GM21786 (cell line): ENCODE data around the gene SLC24A4.

Experiments
- ATAC-seq: cut with Tn5 transposase; IDR thresholded peaks from one replicate; pipeline ENCODE4 v1.9.1; 2021; ENCODE audit not compliant: unreplicated experiment

The SLC24A4 gene

GRCh38 chr14:92315050-92315805 lies 7.7 kb upstream of the SLC24A4 start:
- ATAC-seq, result no peak

- ATAC-seq, result no peak
Observed at GRCh38 chr14:92316176-92316575, 6.8 kb upstream of the SLC24A4 start.

- no peak for ATAC-seq
Observed at GRCh38 chr14:92316937-92317336, 6.0 kb upstream of the SLC24A4 start.

- ATAC-seq, result no peak
Observed at GRCh38 chr14:92317511-92317910, 5.5 kb upstream of the SLC24A4 start.

GRCh38 chr14:92321701-92322100 lies 1.3 kb upstream of the SLC24A4 start:
- ATAC-seq, result no peak

- ATAC-seq, result no peak
Observed at GRCh38 chr14:92322516-92322915, 449 bp upstream of the SLC24A4 start.

- no peak for ATAC-seq
Observed at GRCh38 chr14:92323916-92324818, 1.2 kb downstream of the SLC24A4 start.

- no peak for ATAC-seq
Observed at GRCh38 chr14:92325835-92326234, 2.9 kb downstream of the SLC24A4 start.

GRCh38 chr14:92328664-92329255 lies 5.8 kb downstream of the SLC24A4 start:
- ATAC-seq, result no peak

GRCh38 chr14:92334050-92334449 lies 11.1 kb downstream of the SLC24A4 start:
- no peak for ATAC-seq

- no peak for ATAC-seq
Observed at GRCh38 chr14:92336363-92336762, 13.4 kb downstream of the SLC24A4 start.

GRCh38 chr14:92339426-92339825 lies 16.5 kb downstream of the SLC24A4 start:
- ATAC-seq, result no peak

- ATAC-seq, result no peak
Observed at GRCh38 chr14:92340071-92340470, 17.1 kb downstream of the SLC24A4 start.

- no peak for ATAC-seq
Observed at GRCh38 chr14:92340931-92341330, 18.0 kb downstream of the SLC24A4 start.

GRCh38 chr14:92341791-92342190 lies 18.8 kb downstream of the SLC24A4 start:
- no peak for ATAC-seq

- no peak for ATAC-seq
Observed at GRCh38 chr14:92348154-92348553, 25.2 kb downstream of the SLC24A4 start.

GRCh38 chr14:92351750-92352149 lies 28.8 kb downstream of the SLC24A4 start:
- ATAC-seq, result no peak

GRCh38 chr14:92352158-92352985 lies 29.4 kb downstream of the SLC24A4 start:
- no peak for ATAC-seq

- ATAC-seq, result no peak
Observed at GRCh38 chr14:92353447-92353846, 30.5 kb downstream of the SLC24A4 start.

GRCh38 chr14:92356677-92357076 lies 33.7 kb downstream of the SLC24A4 start:
- no peak for ATAC-seq
